Right cardiac atrium (tissue), 5 donors: ENCODE results near the gene BCL11B. TPM values are rescaled to one million over a fixed set of nuclear protein-coding genes. Genes with fewer than 3 reads are reported as not detected.

Source experiments
- ATAC-seq, 2 donors: fragments of 200-7000 bp; cut with Tn5 transposase; one replicate each; pipeline versions ENCODE4 v1.8.0 to v1.9.1; 2020; ENCODE audit warnings: moderate library complexity in 2 of 2, mild to moderate bottlenecking in 1 of 2
- DNase-seq, 3 donors: peaks; one replicate each; pipeline ENCODE4 v3.0.0-alpha.2; 2020
- H3K27ac ChIP-seq: one replicate; pipeline ENCODE4 v1.5.1; 2013; ENCODE audit warnings: mild to moderate bottlenecking, low read length, control low read depth, moderate library complexity
- H3K27me3 ChIP-seq: one replicate; pipeline ENCODE4 v1.6.1; 2013; ENCODE audit not compliant: control insufficient read depth, insufficient read depth
- H3K4me1 ChIP-seq: one replicate; pipeline ENCODE4 v1.6.1; 2013; ENCODE audit warnings: low read length; ENCODE audit not compliant: control insufficient read depth, insufficient read depth
- H3K4me3 ChIP-seq: one replicate; pipeline ENCODE4 v1.5.1; 2013; ENCODE audit warnings: low read length, control low read depth
- H3K9me3 ChIP-seq: one replicate; pipeline ENCODE4 v1.6.1; 2013; ENCODE audit warnings: low read length; ENCODE audit not compliant: control insufficient read depth
- WGBS: extraction: QIAGEN DNeasy Blood & Tissue Kit; methylation state at CpG from one replicate; pipeline ENCODE4 v1.1.7; 2013; 5-methylcytosine and 5-hydroxymethylcytosine counted together
- intact Hi-C, 4 donors: fragments of 100-400 bp; cut with DNase I; formaldehyde crosslinking; loops; one replicate each; pipeline versions ENCODE4 v1.11.0 to v1.14.0; 2022 to 2023
- polyA plus RNA-seq: library from polyadenylated mRNA; stranded (reverse); fragments of 200-250 nt; gene quantifications from one replicate; pipeline ENCODE4 v1.2.3, GENCODE V29; 2013
- total RNA-seq, 4 donors: library from RNA; stranded (reverse); fragmentation: NEBNext Ultra II Directional; extraction: Animal tissue kit (Norgen Biotek cat#: 25700); gene quantifications; one replicate each; pipeline ENCODE4 v1.2.1, GENCODE V29; 2021
- donor health status: healthy with polysubstance abuse.
- donor health status: DM: no; HTN: yes; CAD: no.
- donor health status: DM: no; HTN: no; CAD: no.
- donor health status: DM: no; HTN: yes; CAD: no; lungs with severe emphysema.
- donor health status: DM: yes; HTN: yes; CAD: no.

The BCL11B gene
- total and polyA plus RNA-seq, 5 donors, result 0.05 to 0.63 (median 0.21) TPM

DNA sequence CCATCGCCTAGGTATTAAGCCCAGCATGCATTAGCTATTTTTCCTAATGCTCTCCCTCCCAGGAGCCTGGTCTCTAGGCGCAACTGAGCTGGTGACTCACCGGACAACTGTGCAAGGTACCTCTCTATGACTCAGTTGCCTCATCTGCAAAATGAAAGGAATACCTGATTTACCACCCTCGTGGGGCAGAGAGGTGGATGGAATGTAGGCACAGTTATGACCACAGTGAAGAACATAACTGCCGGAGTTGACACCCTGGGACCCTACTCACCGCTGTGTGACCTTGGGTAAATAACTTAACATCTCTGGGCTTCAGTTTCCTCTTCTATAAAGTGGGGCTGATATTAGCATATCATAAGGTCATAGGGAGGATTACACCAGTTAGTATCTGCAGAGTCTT, 22.6 kb downstream of the BCL11B start:
- Histone ChIP-seq H3K27me3 (no peaks in the 10 kb centered on the region), H3K4me1 (no peaks in the 10 kb centered on the region)

DNA sequence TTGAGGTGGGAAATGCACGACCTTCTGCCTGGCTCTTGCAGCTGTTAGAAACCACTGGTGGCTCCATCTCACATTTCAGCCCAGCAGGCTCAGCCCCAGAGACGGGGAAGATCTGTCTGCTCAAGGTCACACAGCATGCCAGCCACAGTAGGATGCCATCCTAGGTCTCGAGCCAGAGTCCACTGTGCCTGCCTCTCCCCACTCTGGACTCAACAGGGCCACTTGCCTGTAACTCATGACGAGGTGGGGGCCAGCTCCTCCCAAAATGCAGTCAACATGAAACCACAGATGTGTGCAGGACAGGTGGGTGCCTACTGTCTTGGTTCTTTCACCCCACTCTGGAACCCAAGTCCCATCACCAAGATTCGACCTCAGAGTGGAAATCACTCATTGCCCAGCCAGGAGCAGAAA, 23.2 kb downstream of the BCL11B start:
- no peak overlapping the region for H3K27ac ChIP-seq
- ATAC-seq (no peak), DNase-seq (no peak)
- 81% methylated on average over 5 of the region's 5 CpGs for WGBS
- H3K4me1 ChIP-seq, result no peaks in the 10 kb centered on the region
- no peaks in the 10 kb centered on the region for H3K27me3 ChIP-seq
- H3K9me3 ChIP-seq, result no peaks in the 10 kb centered on the region
- intact Hi-C loops, result no loop called here
- no peak overlapping the region for H3K4me3 ChIP-seq

More for the DNA sequence above, 22.6 kb downstream of the BCL11B start:
- Histone ChIP-seq H3K4me3 (no peak overlapping the region), H3K27ac (no peak overlapping the region), H3K9me3 (no peaks in the 10 kb centered on the region)
- DNase-seq, result no peak
- 91% methylated on average over 6 of the region's 6 CpGs for WGBS
- intact Hi-C loops, result no loop called here
- ATAC-seq, result no peak

DNA sequence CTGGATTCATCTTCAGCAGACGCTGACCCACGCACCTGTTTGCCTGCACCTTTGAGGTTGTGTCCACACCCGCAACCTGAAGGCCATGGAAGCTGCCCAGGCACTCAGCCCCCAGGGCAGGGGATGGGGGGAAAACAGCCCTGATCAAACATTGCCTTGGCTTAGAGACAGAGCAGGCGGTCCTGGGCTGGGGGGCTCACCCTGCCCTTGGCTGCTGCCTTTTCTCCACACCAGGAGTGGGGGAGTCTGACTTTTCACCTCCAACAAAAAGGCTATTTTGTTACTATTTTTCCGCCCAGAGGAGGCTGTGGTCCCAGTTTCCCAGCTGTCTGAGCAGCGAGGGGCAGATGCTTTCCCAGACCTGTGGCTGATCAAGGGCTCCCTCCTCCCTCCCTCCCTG, 24.2 kb downstream of the BCL11B start:
- Histone ChIP-seq H3K27ac (no peak overlapping the region), H3K4me3 (no peak overlapping the region), H3K9me3 (no peaks in the 10 kb centered on the region), H3K4me1 (no peaks in the 10 kb centered on the region), H3K27me3 (no peaks in the 10 kb centered on the region)
- 83% methylated on average over 6 of the region's 6 CpGs for WGBS
- intact Hi-C loops, result no loop called here
- DNase-seq, result no peak
- no peak for ATAC-seq

DNA sequence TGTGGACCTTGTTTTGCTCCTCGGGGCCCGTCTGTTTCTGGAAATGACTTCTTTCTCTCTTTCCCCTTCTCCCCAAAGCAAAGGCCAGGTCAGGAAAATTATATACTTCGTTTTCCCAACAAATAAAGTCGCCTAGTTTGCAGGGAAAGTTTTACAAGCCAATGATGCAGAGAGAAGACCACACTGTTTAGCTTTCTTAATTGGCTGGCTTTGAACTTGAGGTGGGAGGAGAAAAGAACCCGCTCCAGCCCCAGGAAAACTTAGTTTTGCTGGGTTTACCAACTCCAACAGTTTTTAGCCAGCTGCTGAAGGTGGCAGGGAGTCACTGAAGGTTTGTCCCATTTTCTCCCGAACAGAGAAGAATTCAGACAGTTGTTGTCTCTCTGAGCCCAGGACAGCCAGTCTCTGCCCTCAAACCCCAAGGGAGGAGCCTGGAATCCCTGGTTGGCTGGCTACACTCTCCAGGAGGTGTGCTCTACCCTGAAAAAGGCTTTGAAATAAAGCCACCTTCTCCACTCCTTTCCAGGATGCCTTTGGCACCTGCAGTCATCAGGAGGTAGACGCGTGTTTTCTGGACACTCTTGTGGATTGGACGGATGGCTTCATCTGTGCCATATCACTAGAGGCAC, 24.8 kb downstream of the BCL11B start:
- ATAC-seq (no peak), DNase-seq (no peak)
- Histone ChIP-seq H3K4me3 (no peak overlapping the region), H3K9me3 (no peaks in the 10 kb centered on the region), H3K27me3 (no peaks in the 10 kb centered on the region), H3K27ac (no peak overlapping the region), H3K4me1 (no peaks in the 10 kb centered on the region)
- WGBS, result 41% methylated on average over 9 of the region's 9 CpGs
- intact Hi-C loops, result no loop called here

DNA sequence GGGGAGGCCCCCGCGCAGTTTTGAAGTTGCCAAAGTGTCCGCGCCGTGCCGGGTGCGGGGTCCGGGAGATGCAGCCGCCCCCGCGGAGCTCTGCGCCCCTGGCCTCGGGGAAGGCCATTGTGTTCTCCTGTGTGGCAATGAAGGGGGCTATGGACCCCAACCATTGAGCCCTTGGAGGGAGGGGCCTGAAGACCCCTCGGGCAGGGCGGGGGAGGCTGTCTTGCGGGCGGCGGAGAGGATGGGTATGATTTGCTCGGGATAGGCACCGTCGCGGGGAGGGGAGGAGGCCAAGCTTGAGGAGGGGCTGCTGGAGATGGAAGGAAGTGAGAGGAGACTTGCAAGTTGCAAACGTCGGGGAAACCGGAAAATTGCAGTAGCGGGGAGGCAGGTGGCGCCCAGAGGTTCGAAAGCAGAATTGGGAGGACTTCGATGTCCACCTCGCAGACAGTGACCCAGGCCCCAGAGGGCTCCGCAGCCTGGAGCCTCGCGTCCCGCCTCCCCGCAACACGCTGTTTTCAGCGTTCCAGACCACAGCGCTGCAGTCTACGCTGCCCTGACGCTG, 25.4 kb downstream of the BCL11B start:
- 3% methylated on average over 40 of the region's 40 CpGs for WGBS
- Histone ChIP-seq H3K4me1 (no peaks in the 10 kb centered on the region), H3K4me3 (no peak overlapping the region), H3K9me3 (no peaks in the 10 kb centered on the region), H3K27ac (no peak overlapping the region), H3K27me3 (no peaks in the 10 kb centered on the region)
- intact Hi-C loops, result no loop called here
- peak in 1 of 2 donors; percentile 13 for ATAC-seq
- no peak for DNase-seq

DNA sequence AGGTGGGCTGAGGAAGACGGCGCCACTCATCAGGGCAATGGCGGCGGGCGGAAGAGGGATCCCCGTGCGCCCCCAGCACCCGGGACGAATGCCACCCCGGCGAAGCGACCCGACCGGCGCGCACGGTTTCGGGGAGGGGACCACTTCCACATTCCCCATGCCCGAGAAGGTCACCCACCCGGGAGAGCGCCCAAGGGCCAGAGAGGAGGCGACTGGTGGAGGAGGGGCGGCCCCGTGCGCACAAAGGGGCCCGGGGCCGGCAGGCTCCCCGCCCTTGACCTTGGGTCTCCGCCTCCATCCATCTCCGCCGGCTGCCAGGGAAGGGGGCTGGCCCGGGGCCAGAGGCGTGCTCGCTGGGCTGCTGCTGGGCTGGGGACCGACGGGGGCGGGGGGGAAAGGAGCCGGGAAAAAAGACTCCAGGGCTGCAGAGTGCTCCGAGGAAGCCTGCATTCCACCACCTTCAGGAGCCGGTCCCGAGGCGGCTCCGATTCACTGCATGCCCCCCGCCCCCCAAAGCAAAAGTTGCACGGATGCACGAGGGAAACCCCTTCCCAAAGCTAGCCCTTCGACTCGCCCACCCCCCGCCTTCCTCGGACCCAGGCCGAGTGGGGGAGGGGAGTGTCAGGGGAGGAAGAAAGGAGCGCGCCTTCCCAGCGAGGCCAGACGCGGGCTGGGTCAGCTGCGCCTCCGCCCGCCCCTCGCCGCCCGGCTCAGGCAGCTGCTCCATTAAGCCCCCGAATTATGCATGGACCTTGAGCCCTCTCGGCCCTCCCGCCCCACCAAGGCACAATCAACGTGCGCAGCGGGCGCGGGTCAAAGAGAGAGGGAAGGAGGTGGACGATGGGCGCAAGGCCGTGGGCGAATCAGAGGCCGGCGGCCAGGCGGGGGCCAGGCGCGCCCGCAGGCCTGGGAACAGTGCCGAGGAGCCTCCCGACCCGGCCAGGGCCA, 26.2 kb downstream of the BCL11B start:
- Histone ChIP-seq H3K4me3 (no peak overlapping the region), H3K27ac (no peak overlapping the region), H3K4me1 (no peaks in the 10 kb centered on the region), H3K27me3 (no peaks in the 10 kb centered on the region), H3K9me3 (no peaks in the 10 kb centered on the region)
- ATAC-seq (peak in 1 of 2 donors; percentile 30), DNase-seq (no peak)
- WGBS, result 4% methylated on average over 83 of the region's 83 CpGs
- intact Hi-C loops, result no loop called here

DNA sequence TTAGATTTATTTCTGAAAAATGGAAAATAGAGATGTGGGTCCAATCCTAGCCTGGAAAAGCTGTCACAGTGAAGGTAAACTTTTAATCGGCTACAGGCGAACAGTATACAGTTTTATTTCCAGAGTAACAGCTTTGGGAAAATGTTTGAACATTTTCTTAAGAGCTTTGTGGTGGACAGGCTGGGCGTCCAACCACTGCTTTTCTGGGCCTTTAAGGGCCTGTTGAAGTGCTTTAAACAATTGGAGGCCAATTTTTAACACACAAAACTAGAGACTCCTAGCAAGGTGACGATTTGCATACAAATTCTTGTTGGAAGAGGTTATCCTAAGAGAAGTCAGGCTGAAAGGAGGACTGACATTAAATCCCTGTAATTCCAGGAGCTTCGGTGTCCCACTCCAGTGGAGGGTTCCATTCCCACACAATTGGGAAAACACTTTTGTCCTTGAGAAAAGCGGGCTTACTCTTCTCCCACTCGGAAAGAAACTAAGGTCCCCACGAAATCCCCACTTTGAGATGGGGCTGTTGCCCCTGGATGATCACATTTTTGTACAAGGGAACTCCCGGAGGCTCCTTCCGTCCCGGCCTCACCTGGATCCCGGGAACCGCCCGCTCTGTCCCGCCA, 26.9 kb downstream of the BCL11B start:
- intact Hi-C loops, result no loop called here
- no peaks in the 10 kb centered on the region for H3K9me3 ChIP-seq
- DNase-seq (no peak), ATAC-seq (no peak)
- H3K27ac ChIP-seq, result no peak overlapping the region
- 42% methylated on average over 15 of the region's 15 CpGs for WGBS
- no peaks in the 10 kb centered on the region for H3K4me1 ChIP-seq
- no peak overlapping the region for H3K4me3 ChIP-seq
- H3K27me3 ChIP-seq, result no peaks in the 10 kb centered on the region

DNA sequence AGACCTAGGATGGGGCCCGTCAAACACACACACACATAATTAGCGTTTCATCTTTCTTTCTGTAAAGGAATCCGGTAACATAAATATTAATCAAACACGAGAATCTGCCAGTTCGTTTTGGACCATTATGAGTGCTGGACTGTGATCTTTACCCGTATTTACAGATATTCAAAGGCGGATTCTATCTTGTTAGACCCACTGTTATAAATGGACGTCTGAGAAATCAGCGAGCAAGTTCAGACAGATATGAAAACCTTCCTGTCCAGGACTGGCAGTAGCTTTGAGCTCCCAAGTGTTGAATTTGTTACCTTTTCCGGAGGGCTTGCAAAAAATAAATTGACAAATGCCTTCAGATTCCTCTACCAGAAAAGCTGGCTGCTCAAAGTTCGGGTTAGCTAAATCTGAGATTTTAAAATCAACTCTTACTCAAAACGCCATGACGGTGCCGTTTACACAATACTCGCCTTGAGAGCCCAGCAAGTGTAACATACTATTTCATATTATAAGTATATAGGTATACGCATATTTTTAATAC, 27.6 kb downstream of the BCL11B start:
- 85% methylated on average over 16 of the region's 16 CpGs for whole genome bisulfite sequencing
- no peaks in the 10 kb centered on the region for H3K9me3 ChIP-seq
- ATAC-seq, result no peak
- H3K4me1 ChIP-seq, result no peaks in the 10 kb centered on the region
- intact Hi-C loops, result no loop called here
- H3K27ac ChIP-seq, result no peak overlapping the region
- DNase-seq, result no peak
- no peak overlapping the region for H3K4me3 ChIP-seq
- H3K27me3 ChIP-seq, result no peaks in the 10 kb centered on the region

DNA sequence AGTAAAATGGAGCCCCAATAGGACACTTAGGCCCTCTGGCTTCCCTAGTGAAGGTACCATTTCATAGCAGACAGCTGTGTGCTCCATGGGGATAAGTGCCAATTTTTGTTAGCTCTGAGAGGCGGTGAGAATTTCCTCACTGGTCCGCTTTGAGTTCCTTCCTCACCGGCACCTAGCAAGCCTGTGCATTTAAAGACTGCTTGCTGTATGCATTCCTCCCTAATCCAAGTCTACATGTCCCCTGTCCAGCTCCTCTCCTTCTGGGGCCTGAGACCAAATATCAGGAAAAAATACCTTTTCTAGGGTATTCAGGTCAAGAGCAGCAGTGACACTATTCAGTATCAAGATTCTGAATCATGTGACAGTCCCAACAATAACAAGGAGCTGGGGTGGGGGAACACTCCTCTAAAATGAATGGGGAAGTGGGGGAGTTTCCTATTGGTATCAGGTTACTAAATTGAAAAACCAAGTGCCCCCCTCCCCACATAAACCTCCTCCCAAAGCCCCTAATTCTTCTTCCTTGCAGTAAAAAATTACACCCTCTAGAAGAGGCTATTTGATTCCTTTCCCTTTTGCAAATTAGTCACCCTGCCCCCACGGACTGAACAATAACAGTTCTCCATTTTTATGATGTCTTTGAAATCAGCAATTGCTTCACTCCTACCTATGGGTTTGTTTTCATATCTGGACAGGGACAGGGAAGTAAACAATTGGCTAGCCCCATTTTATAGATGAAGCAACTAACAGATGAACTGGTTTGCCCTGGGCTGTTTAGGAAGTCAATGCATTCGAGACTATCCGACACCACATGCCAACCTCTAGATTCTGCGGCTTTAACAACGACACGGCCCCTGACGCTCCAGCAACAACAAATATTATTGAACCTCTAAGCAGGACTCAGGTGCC, 28.9 kb downstream of the BCL11B start:
- 78% methylated on average over 10 of the region's 10 CpGs for WGBS
- Histone ChIP-seq H3K27me3 (no peaks in the 10 kb centered on the region), H3K27ac (no peak overlapping the region), H3K4me1 (no peaks in the 10 kb centered on the region), H3K9me3 (no peaks in the 10 kb centered on the region), H3K4me3 (no peak overlapping the region)
- no peak for DNase-seq
- intact Hi-C loops, result no loop called here
- ATAC-seq, result no peak

DNA sequence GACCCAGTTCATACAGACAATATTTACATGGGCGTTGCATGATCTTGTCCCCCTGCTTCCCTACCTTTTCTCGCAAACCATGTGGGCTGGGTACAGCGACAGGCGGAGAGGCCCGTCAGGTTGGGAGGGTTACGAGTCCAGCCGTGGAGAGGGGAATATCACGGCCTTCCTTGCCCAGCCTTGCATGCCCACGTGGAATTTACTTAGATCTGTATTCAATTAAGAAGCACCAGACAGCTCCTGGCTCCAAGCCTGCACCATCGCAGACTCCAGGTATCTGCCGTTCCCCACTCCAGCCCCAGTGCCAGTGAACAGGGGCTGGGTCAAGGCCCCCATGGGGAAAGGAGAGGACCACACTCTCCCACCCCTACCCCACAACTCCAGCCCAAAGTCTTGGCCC, 29.8 kb downstream of the BCL11B start:
- no peaks in the 10 kb centered on the region for H3K27me3 ChIP-seq
- no peaks in the 10 kb centered on the region for H3K4me1 ChIP-seq
- 75% methylated on average over 11 of the region's 11 CpGs for WGBS
- no peak overlapping the region for H3K4me3 ChIP-seq
- intact Hi-C loops, result no loop called here
- DNase-seq (no peak), ATAC-seq (no peak)
- H3K9me3 ChIP-seq, result no peaks in the 10 kb centered on the region
- H3K27ac ChIP-seq, result no peak overlapping the region
